ENCODE measurements around the gene SLC6A9.

SLC6A9 gene

DNA sequence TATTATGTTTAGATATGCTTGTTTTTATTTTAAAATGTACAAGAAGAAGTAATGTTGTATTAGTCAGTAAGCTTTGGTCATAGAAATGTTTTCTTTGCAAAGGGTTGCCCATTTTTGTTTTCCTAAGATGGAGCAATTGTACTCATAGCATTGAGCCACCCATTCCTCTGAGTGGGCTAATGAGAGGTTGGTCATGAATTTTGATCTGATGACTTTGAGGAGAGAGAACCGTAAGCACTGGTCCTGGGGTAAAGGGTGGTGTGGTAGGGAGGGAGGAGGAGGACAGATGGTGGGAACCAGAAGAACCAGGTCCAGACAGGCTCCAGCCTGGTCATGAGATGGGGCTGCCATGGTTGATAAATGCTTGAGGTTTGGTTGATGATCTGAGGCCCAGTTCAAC, 15.9 kb upstream of the SLC6A9 start:
- DNase-seq (ENCODE audit: extremely low read depth, insufficient read length) = no peak
- Histone ChIP-seq H3K27me3 (replicated peaks; ENCODE audit: control insufficient read depth, insufficient read depth, low read length) (no peaks in the 10 kb centered on the region), H3K36me3 (ENCODE audit: control insufficient read depth, insufficient read depth, low read length) (no peaks in the 10 kb centered on the region), H3K4me3 (replicated peaks; ENCODE audit: low read depth, low read length) (no peak overlapping the region)
- TF ChIP-seq, protein P1, sequence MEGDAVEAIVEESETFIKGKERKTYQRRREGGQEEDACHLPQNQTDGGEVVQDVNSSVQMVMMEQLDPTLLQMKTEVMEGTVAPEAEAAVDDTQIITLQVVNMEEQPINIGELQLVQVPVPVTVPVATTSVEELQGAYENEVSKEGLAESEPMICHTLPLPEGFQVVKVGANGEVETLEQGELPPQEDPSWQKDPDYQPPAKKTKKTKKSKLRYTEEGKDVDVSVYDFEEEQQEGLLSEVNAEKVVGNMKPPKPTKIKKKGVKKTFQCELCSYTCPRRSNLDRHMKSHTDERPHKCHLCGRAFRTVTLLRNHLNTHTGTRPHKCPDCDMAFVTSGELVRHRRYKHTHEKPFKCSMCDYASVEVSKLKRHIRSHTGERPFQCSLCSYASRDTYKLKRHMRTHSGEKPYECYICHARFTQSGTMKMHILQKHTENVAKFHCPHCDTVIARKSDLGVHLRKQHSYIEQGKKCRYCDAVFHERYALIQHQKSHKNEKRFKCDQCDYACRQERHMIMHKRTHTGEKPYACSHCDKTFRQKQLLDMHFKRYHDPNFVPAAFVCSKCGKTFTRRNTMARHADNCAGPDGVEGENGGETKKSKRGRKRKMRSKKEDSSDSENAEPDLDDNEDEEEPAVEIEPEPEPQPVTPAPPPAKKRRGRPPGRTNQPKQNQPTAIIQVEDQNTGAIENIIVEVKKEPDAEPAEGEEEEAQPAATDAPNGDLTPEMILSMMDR (IDR thresholded peaks at IDR 0.05; ENCODE audit: insufficient read depth, low read length, poor library complexity, severe bottlenecking) = no peak

DNA sequence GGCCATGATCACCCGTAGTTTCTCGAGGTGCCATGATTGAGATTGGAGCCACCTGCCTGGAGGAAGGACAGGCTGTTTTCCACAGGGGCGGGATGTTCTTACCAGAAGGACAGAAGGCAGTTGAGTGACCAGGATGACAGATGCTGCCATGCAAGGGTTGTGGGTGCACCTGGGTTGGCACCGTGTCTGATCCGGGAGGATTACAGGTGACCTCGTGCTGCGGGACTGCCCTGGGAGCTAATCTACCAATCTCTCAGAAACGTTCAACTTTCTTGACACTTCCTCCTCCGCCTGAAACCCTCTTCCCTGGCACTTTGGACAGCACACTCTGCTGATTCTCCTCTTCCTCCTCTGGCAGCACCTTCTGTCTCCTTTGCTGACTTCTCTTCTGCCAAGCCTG, 13.8 kb upstream of the SLC6A9 start:
- no peak for DNase-seq (ENCODE audit: extremely low read depth, insufficient read length)
- no peaks in the 10 kb centered on the region for H3K27me3 ChIP-seq (replicated peaks; ENCODE audit: control insufficient read depth, insufficient read depth, low read length)
- H3K4me3 ChIP-seq (replicated peaks; ENCODE audit: low read depth, low read length) = no peak overlapping the region
- TF ChIP-seq, protein P1 (IDR thresholded peaks at IDR 0.05; ENCODE audit: insufficient read depth, low read length, poor library complexity, severe bottlenecking) = no peak
- H3K36me3 ChIP-seq (ENCODE audit: control insufficient read depth, insufficient read depth, low read length) = no peaks in the 10 kb centered on the region

DNA sequence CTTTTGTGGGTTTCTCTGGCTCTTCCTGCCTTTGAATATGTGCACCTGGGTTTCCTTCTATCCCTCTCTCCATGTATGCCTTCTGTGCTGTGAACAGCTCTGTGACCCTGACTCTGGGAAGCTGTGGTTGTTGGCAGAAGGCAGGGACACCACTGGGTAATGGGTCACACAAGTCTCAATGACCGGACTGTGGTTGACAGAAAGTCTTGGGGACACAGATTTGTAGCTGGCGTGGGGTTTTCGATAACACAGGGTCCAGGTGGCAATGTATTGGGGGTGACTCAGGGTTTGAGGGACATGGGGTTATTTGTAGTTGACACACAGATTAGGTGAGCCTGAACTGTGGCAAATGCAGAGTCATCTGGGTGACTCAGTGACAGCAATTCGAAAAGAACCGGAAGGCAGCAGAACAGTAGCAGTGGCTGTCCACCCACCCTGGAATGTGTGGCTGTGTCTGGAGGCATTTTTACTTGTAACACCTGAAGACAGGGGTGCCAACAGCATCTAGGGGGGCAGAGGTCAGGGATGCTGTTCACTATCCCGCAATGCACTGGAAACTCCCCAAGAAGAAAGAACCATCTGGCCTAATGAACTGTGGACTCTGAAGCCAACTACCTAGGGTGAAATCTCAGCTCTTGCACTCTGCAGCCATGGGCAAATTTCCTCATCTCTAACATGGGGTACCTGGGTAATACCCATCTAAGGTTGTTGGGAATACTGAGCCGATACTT, 13.0 kb upstream of the SLC6A9 start:
- no peaks in the 10 kb centered on the region for H3K36me3 ChIP-seq (ENCODE audit: control insufficient read depth, insufficient read depth, low read length)
- TF ChIP-seq, protein P1 (IDR thresholded peaks at IDR 0.05; ENCODE audit: insufficient read depth, low read length, poor library complexity, severe bottlenecking) = no peak
- H3K27me3 ChIP-seq (replicated peaks; ENCODE audit: control insufficient read depth, insufficient read depth, low read length) = no peaks in the 10 kb centered on the region
- no peak overlapping the region for H3K4me3 ChIP-seq (replicated peaks; ENCODE audit: low read depth, low read length)
- DNase-seq (ENCODE audit: extremely low read depth, insufficient read length) = no peak

DNA sequence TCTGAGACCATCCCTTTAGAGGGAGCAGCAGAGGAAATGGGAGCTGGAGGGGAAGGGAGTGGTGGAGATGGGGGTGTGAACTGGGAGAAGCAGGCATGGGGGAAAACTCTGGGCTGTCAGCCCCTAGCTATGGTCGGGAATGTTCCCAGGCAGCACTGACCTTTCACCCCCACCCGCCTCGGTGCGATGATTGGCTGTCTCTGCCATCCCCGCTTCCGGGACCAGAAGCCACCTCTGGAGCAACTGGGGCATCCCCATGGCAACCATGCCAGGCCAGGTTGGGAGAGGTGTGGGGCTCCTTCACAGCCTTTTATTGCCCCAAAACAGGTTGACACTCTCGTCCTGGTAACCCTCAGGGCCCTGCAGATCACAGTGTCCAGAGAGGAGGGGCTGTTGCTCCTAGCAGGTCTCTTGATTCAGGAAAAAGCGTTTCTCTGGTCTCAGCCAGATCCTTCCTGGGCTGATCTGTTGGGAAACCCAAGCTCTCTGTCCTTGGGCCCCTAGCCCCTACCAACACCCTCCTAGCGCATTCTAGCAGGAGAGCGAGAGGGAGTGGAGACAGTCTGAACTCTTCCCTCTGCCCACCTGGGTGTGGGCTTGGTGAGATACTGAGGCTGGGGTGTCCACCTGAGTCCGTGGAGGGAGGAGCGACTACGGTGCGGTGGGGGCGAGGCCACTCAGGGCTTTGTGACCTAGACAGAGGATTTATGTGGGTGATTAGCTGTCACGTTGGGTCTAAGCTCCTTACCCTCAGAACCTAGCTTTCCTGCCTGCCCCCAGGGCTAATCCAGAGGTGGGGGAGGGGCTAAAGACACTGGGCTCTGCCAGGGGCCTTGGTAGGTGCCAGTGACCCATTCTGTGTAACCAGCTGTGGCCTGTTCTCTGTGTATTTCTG, 12.2 kb upstream of the SLC6A9 start:
- Histone ChIP-seq H3K36me3 (ENCODE audit: control insufficient read depth, insufficient read depth, low read length) (no peaks in the 10 kb centered on the region), H3K27me3 (replicated peaks; ENCODE audit: control insufficient read depth, insufficient read depth, low read length) (no peaks in the 10 kb centered on the region), H3K4me3 (replicated peaks; ENCODE audit: low read depth, low read length) (no peak overlapping the region)
- no peak for DNase-seq (ENCODE audit: extremely low read depth, insufficient read length)
- TF ChIP-seq, protein P1 (IDR thresholded peaks at IDR 0.05; ENCODE audit: insufficient read depth, low read length, poor library complexity, severe bottlenecking) = no peak

DNA sequence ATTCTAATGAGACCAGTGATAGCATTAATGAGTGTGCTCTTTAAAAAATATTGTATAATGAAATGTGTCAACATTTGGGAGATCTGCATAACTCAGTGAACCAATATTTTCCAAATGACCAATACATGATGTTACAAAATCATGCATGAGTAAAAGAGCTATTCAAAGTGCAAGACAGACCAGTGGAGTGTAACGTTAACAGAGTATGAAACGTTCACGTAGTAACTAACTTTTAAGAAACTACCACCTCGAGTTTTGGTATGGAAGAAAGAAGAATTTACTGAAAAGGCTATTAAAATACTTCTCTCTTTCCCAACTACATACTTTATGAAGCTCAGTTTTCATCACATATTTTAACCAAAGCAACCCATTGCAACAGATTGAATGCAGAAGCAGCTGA, 9.6 kb upstream of the SLC6A9 start:
- Histone ChIP-seq H3K36me3 (ENCODE audit: control insufficient read depth, insufficient read depth, low read length) (no peaks in the 10 kb centered on the region), H3K4me3 (replicated peaks; ENCODE audit: low read depth, low read length) (no peak overlapping the region), H3K27me3 (replicated peaks; ENCODE audit: control insufficient read depth, insufficient read depth, low read length) (no peaks in the 10 kb centered on the region)
- TF ChIP-seq, protein P1 (IDR thresholded peaks at IDR 0.05; ENCODE audit: insufficient read depth, low read length, poor library complexity, severe bottlenecking) = no peak
- no peak for DNase-seq (ENCODE audit: extremely low read depth, insufficient read length)
